ENCODE measurements around the gene FAM78B. TPM values are rescaled to one million over a fixed set of nuclear protein-coding genes. Genes with fewer than 3 reads are reported as not detected.

Gene FAM78B
- total RNA-seq, 2 donors from 2014 or later, result 2.3 to 4.2 TPM

GRCh38 chr1:166184897-166185296, 18.1 kb upstream of the FAM78B start:
- no peaks in the 10 kb centered on the region for H3K36me3 ChIP-seq (ENCODE audit: control insufficient read depth, insufficient read depth, low read length)
- DNase-seq, result no peak
- H3K27me3 ChIP-seq (ENCODE audit: control insufficient read depth, insufficient read depth, low read length, poor library complexity, severe bottlenecking), result no peaks in the 10 kb centered on the region
- H3K4me1 ChIP-seq (ENCODE audit: control insufficient read depth, insufficient read depth, low read length), result no peaks in the 10 kb centered on the region
- Mint-ChIP-seq H3K4me3 (no peak overlapping the region), H3K36me3 (ENCODE audit: low read depth) (no peaks in the 10 kb centered on the region), H3K27ac (no peak overlapping the region), H3K4me1 (peaks cover 6% of the 10 kb centered on the region), H3K27me3 (ENCODE audit: insufficient read depth) (peaks cover 3% of the 10 kb centered on the region), H3K9me3 (no peaks in the 10 kb centered on the region)
- no peak overlapping the region for H3K27ac ChIP-seq (ENCODE audit: low read depth, low read length)
- H3K9me3 ChIP-seq (ENCODE audit: control insufficient read depth, low read length), result no peaks in the 10 kb centered on the region
- WGBS, 2 experiments (ENCODE audit: insufficient coverage in 1 of 2, insufficient read length in 1 of 2), result 74% methylated on average over 6 of the region's 6 CpGs; no CpG with 5 or more reads in 1 of the 2 experiments
- H3K4me3 ChIP-seq (ENCODE audit: low read length), result no peak overlapping the region
- H3K9ac ChIP-seq (ENCODE audit: extremely low read depth, low read length, poor library complexity, severe bottlenecking), result no peak overlapping the region
- TF ChIP-seq CTCF (conservative IDR thresholded peaks at IDR 0.05), result no peak

DNA sequence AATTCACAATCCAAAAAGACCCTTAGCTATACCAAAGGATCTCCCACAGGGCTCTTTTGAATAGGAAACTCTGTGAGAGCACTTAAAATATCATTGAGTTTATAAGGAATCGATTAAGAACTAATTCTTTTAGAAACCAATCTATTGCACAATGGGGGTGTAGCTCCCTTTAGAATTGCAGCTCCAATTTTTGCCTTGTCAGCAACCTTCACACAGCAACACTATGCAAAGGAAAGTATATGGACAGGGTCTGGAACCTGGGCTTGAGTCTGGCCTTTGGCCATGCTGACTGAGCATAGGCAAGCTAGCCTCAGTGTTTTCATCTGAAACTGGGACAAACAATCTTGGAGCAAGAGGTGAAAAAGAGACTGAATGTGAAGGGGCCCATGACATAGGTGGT, 17.2 kb upstream of the FAM78B start:
- H3K9ac ChIP-seq (ENCODE audit: extremely low read depth, low read length, poor library complexity, severe bottlenecking), result no peak overlapping the region
- no peak for TF ChIP-seq CTCF (conservative IDR thresholded peaks at IDR 0.05)
- no peak for DNase-seq
- WGBS, 2 experiments (ENCODE audit: insufficient coverage in 1 of 2, insufficient read length in 1 of 2), result 86 to 100% methylated on average over 1 of the region's 1 CpG
- no peak overlapping the region for H3K27ac Mint-ChIP-seq
- H3K27me3 Mint-ChIP-seq (ENCODE audit: insufficient read depth), result peaks cover 3% of the 10 kb centered on the region
- no peaks in the 10 kb centered on the region for H3K36me3 ChIP-seq (ENCODE audit: control insufficient read depth, insufficient read depth, low read length)
- no peaks in the 10 kb centered on the region for H3K9me3 ChIP-seq (ENCODE audit: control insufficient read depth, low read length)
- no peak overlapping the region for H3K4me3 Mint-ChIP-seq
- no peak overlapping the region for H3K4me3 ChIP-seq (ENCODE audit: low read length)
- peaks cover 6% of the 10 kb centered on the region for H3K4me1 Mint-ChIP-seq
- no peaks in the 10 kb centered on the region for H3K4me1 ChIP-seq (ENCODE audit: control insufficient read depth, insufficient read depth, low read length)
- H3K9me3 Mint-ChIP-seq, result no peaks in the 10 kb centered on the region
- H3K27me3 ChIP-seq (ENCODE audit: control insufficient read depth, insufficient read depth, low read length, poor library complexity, severe bottlenecking), result no peaks in the 10 kb centered on the region
- H3K27ac ChIP-seq (ENCODE audit: low read depth, low read length), result no peak overlapping the region
- no peaks in the 10 kb centered on the region for H3K36me3 Mint-ChIP-seq (ENCODE audit: low read depth)

GRCh38 chr1:166182281-166182680, 15.5 kb upstream of the FAM78B start:
- Mint-ChIP-seq H3K27ac (no peak overlapping the region), H3K36me3 (ENCODE audit: low read depth) (no peaks in the 10 kb centered on the region), H3K4me1 (peaks cover 19% of the 10 kb centered on the region), H3K9me3 (no peaks in the 10 kb centered on the region), H3K4me3 (no peak overlapping the region), H3K27me3 (ENCODE audit: insufficient read depth) (peaks cover 3% of the 10 kb centered on the region)
- Histone ChIP-seq H3K9ac (ENCODE audit: extremely low read depth, low read length, poor library complexity, severe bottlenecking) (no peak overlapping the region), H3K36me3 (ENCODE audit: control insufficient read depth, insufficient read depth, low read length) (no peaks in the 10 kb centered on the region), H3K27ac (ENCODE audit: low read depth, low read length) (no peak overlapping the region), H3K4me3 (ENCODE audit: low read length) (no peak overlapping the region), H3K4me1 (ENCODE audit: control insufficient read depth, insufficient read depth, low read length) (peaks cover 9% of the 10 kb centered on the region), H3K27me3 (ENCODE audit: control insufficient read depth, insufficient read depth, low read length, poor library complexity, severe bottlenecking) (no peaks in the 10 kb centered on the region), H3K9me3 (ENCODE audit: control insufficient read depth, low read length) (no peaks in the 10 kb centered on the region)
- no peak for TF ChIP-seq CTCF (conservative IDR thresholded peaks at IDR 0.05)
- WGBS, 2 experiments (ENCODE audit: insufficient coverage in 1 of 2, insufficient read length in 1 of 2), result 95 to 100% methylated on average over 1 to 2 of the region's 2 CpGs
- DNase-seq, result no peak
